GM21528 (cell line): ENCODE data around the gene USP16.
"Not testable (repeated sequence)": the region's sequence is repeated elsewhere in the genome, so short reads cannot be mapped to it uniquely, and the experiment has no call there.

ENCODE experiments used
- ATAC-seq: cut with Tn5 transposase; IDR thresholded peaks from one replicate; pipeline ENCODE4 v1.9.1; 2021; ENCODE audit warnings: mild to moderate bottlenecking, moderate library complexity; ENCODE audit not compliant: unreplicated experiment, low FRiP score

Gene USP16

GRCh38 chr21:29024474-29025327 is at the start of gene USP16:
TSS of gene USP16 (plus strand) at chr21:29024668. CDS start at chr21:29027914, 3,246 bp downstream.
- ATAC-seq = peak; percentile 98

DNA sequence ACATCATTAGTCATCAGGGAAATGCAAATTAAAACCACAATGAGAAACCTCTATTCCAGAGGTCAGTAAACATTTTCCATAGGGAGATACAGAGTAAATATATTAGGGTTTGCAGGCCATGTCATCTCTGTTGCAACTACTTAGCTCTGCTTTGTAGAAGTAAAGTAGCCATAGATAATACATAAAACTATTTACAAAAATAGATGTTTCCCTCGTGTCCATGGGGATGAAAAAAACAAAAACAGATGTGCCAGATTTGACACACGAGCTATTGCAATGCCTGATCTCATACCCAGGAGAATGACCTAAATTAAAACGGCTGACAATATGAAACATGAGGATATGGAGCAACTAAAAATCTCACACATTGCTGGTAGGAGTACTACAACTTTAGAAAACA is 49.1 kb upstream of the USP16 start:
- ATAC-seq = no peak

DNA sequence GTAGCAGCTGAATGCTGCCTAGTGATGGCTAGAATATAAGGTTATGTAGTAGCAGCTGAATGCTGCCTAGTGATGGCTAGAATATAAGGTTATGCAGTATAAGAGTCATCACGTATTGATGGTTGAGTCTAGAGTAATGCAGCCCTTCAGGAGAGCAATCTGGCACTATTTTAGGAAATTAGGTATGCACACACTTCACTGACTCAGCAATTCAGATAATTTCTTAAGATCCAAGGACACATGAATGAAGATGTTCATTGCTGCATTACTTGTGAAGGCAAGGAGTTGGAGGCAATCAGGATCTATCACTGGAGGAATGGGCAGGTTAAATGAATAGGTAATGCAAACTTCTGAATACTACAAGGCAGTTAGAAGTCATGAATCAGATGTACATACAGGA is 45.4 kb upstream of the USP16 start:
- no peak for ATAC-seq

- ATAC-seq = no peak
These were observed 41.8 kb upstream of the USP16 start for GRCh38 chr21:28982637-28983036.

- no peak for ATAC-seq
These were observed 37.8 kb upstream of the USP16 start for GRCh38 chr21:28986677-28987076.

GRCh38 chr21:28988146-28988545 is 36.3 kb upstream of the USP16 start:
- not testable (repeated sequence) for ATAC-seq

DNA sequence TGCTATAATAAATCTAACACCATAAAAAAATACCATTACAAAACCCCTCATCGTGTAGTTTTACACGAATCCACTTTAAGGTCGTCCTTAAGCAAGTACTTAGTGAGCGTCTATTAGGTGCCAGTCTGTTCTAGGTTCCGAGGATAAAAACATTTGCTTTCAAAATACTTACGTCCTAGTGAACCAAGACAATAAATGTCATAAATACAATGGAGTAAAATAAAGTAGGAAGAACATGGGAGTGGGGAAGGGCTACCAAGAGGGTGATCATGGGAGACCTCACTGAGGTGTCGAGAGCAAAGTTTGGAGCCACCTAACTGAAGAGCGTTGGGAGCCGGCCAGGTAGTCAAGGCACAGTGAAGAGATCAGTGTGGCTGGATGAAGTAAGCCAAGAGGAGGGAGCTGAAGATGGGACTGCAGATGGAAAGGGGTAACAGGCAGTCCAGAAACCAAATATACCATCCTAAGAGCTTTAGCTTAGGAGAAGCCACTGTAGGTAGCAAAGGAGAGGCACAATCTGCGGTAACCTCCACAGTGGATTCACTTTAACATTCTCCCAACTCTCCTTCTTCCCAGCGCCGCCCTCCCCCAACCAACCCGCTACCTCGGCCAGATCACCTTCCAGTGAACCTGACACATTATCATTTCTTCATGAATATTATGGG is 32.5 kb upstream of the USP16 start:
- ATAC-seq = peak; percentile 9

DNA sequence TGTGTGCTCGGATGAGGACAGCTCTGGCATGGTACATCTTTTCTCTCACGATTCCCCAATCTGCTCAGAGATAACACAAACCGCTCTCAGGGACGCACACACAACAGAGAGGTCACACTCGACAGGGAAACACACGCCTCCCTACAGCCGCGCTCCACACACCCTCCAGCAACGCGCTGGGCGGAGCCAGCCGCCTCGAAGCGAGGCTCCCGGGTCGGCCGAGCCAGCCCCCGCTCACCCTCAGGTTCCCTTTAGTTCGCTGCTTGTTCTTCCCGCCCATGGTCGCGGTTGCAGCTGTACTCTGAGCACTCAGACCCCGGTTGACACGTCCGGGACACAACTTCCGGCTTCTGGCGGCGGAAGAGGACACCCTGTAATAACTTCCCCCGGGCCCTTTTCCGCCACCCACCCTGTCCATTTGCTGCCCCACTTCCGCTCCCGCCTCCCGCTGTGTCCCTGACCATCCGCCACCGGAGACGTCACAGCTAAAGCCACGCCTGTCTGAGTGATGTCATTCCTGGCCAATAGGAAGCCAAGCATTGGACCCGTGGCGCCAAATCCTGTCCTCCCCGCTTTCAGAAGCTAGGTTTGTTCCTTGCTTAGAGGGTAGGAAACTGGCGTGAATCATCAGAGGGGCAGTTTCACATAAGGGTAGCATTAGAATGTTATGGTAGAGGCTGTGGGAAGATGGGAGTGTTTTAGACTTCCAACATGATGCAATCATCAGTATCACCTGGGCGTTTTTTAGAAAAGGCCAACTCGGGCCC is 31.8 kb upstream of the USP16 start, which contains the start of gene LTN1:
TSS of gene LTN1 (minus strand) at position 352 of the 767 bp plus-strand sequence. CDS start at position 280, 72 bp downstream.
- ATAC-seq = peak; percentile 98

- no peak for ATAC-seq
These were observed 31.2 kb upstream of the USP16 start for GRCh38 chr21:28993293-28993629.

DNA sequence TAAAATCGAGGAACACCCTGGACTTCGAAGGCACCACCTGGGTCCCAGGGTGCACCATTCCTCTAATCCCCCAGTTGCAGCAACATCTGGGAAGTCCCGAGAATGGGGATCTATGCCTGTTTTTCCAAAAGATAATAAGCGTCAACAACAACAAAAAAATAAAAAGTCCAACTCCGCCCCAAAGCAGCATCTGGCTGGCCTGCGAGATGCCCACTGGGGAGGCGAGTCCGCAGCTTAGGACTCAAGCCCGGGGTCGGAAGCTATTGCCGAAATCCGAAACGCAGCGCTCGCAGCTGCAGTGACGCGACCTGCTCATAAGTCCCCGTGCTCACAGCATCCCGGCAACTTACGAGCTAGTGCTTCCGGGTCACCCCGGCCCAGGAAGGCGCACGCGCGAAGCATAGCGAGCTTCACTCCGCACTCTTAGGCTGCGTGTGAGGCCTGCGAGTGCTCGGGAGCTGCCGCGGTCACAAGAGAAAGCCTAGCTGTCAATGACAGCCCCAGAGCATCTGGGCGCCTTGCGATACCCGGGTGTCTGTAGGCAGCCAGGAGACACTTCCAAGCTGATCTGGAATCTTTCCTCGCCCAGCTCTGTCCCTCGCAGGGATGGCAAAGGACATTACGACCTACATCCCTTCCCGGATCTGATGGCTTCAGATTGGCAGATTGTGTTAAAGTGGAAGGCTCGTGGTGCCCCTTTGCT is 21.9 kb upstream of the USP16 start:
- peak; percentile 96 for ATAC-seq

DNA sequence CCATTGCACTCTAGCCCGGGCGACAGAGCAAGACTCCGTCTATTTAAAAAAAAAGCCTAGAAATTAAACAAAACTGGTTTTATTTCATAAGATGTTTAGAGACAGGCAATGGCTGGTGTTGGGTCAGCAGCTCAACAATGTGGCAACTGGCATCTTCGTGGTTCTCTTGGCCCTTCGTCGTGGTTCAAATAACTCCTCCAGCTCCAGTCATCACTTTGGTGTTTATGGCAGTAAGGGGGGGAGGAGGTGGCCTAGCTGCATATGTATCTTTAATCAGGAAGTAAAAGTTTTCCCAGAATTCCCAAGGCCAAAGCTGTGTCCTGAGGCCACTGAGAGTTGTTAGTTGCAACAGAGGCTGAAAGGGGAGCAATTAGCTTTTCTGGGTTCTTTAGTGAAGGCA is 18.8 kb upstream of the USP16 start:
- ATAC-seq = no peak

- no peak for ATAC-seq
These were observed 17.3 kb upstream of the USP16 start for GRCh38 chr21:29007135-29007534.

- no peak for ATAC-seq
These were observed 16.7 kb upstream of the USP16 start for GRCh38 chr21:29007810-29008209.

DNA sequence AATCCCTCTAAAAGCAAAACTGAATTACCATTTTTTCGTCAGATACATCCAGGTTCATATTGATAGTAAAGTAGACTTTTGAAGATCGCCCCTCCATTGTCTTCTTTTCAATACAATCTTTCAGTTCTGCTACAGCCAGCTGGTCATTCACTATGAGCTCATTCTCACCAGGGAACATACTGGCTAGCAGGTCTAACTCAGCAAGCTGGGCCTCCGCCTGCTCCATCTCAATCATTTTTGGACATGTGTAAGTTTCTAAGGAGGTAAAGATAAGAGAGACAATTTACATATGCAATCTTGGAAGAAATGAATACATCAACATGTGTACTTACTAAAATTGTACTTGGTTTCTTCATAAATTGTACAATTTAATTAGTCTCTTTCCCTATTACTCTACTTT is 16.1 kb upstream of the USP16 start:
- ATAC-seq = no peak

DNA sequence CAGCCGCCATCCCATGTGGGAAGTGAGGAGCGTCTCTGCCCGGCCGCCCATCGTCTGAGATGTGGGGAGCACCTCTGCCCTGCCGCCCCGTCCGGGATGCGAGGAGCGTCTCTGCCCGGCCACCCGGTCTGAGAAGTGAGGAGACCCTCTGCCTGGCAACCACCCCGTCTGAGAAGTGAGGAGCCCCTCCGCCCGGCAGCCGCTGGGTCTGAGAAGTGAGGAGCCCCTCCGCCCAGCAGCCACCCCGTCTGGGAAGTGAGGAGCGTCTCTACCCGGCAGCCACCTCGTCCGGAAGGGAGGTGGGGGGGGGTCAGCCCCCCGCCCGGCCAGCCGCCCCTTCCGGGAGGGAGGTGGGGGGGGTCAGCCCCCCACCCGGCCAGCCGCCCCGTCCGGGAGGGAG is 13.2 kb upstream of the USP16 start:
- not testable (repeated sequence) for ATAC-seq

GRCh38 chr21:29017639-29018237 is 6.7 kb upstream of the USP16 start:
- ATAC-seq = no peak

- ATAC-seq = peak; percentile 15
These were observed 5.9 kb upstream of the USP16 start for GRCh38 chr21:29018540-29018939.

- ATAC-seq = no peak
These were observed 2.3 kb upstream of the USP16 start for GRCh38 chr21:29022166-29022565.

DNA sequence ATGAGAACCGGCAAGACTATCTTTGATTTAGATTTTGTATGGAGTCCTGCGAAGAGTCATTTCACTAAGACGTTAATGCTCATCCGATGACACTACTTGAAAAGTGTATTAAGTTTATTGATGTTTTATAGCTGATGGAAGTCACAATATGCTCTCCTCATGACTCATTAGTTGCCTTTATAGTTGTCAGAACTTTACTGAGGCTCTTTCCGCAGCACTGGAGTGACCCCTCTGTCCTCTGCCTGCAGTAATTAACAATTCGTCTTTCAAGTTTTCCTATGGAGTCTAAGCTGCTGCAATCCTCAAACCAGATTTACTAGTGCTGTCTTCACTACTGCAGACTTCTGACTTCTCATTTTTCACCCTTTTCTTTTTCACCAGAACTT is 853 bp downstream of the USP16 start:
- ATAC-seq = no peak

GRCh38 chr21:29029524-29029923 is 5.1 kb downstream of the USP16 start:
- no peak for ATAC-seq
